GM18520 (cell line): ENCODE measurements around the gene WNT7B.

Experiments
- ATAC-seq: cut with Tn5 transposase; IDR thresholded peaks from one replicate; pipeline ENCODE4 v1.9.1; 2021; ENCODE audit not compliant: unreplicated experiment

The WNT7B gene

GRCh38 chr22:45879552-45879949 lies 97.4 kb downstream of the WNT7B start:
- no peak for ATAC-seq

GRCh38 chr22:45878901-45879551 lies 97.9 kb downstream of the WNT7B start:
- ATAC-seq: no peak

- ATAC-seq: no peak
Observed at GRCh38 chr22:45878051-45878781, 98.7 kb downstream of the WNT7B start.

DNA sequence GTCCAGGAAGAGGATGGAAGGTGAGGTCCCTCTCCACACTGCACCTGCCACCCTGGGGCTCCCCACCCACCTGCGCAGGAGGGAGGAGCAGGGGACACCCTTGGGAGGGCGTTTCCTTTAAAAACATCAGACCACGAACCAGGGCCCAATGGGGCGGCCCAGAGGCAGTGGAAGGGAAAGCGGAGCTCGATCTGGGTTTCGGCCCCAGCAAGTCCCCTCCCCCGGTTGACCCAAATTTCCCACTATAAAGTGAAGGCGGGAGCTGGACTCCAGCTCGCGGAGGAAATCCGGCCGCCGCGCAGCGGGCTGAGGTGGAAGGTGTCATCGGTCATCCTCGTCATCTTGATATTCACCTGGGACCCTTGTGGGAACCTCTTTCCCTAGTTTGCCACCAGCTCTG lies 99.3 kb downstream of the WNT7B start:
- ATAC-seq: no peak

- no peak for ATAC-seq
Observed at GRCh38 chr22:45877036-45877380, 100.0 kb downstream of the WNT7B start.

GRCh38 chr22:45876136-45877035 lies 100.6 kb downstream of the WNT7B start:
- no peak for ATAC-seq

DNA sequence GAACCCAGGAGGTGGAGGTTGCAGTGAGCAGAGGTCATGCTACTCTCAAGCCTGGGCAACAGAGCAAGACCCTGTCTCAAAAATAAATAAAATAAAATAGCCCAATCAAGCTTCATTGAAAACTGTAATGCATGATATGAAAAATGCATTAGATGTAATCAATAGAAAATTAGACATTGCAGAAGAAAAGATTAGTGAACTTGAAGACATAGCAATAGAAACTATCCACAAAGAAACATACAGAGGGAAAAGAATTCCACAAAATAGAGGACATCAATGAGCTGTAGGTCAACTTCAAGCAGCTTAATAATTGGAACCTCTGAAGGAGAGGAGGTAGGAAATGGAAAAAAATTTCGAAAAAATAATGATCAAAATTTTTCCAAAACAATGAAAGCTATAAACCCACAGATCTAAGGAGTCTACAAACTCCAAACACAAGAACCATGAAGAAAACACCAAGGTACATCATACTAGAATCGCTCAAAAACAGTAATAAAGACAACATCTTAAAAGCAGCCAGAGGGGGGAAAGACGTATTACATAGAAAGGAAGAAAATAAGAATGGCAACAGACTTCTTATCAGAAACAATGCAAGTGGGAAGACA lies 104.2 kb downstream of the WNT7B start:
- ATAC-seq: no peak

DNA sequence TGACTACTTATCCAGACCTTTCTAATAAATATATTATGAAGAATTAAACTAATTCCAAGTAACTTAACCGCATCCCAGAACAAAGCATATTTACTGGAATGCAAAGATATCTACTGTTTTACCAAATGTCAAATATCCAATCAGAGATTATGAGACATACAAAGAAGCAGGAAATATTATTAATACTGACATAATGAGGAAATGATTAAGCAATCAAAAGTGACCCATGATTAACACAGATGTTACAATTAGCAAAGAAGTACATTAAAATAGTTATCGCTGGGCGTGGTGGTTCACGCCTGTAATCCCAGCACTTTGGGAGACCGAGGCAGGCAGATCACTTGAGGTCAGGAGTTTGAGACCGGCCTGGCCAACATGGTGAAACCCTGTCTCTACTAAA lies 105.2 kb downstream of the WNT7B start:
- no peak for ATAC-seq
